ENCODE results near the gene RGS12. TPM values are rescaled to one million over a fixed set of nuclear protein-coding genes. Genes with fewer than 3 reads are reported as not detected.
A peak's percentile ranks its signal among the peaks of the same experiment; 100 is the strongest.

RGS12 gene
- total RNA-seq, 1 donor from 2014 or later, result 10.6 TPM

- Mint-ChIP-seq H3K9me3 (no peaks in the 10 kb centered on the region), H3K4me3 (no peak within 1 kb of the TSS), H3K4me1 (peaks cover 2% of the 10 kb centered on the region), H3K27me3 (no peaks in the 10 kb centered on the region), H3K36me3 (ENCODE audit: low read depth) (peaks cover 9% of the 10 kb centered on the region), H3K27ac (no peak within 1 kb of the TSS)
- intact Hi-C loops (cut with micrococcal nuclease), result no loop called here
- no peak for TF ChIP-seq CTCF (IDR thresholded peaks at IDR 0.05)
- ATAC-seq (ENCODE audit: low read depth) (no peak), DNase-seq (no peak)
- ChIA-PET CTCF (no interaction called here), POLR2A (no interaction called here)
Observed at GRCh38 chr4:3248811-3249661, 43.8 kb upstream of the RGS12 start, which contains the start of gene MSANTD1. Gene MSANTD1 (plus strand): TSS chr4:3249159. CDS start chr4:3249223, 64 bp downstream.

GRCh38 chr4:3249711-3250437 is 42.9 kb upstream of the RGS12 start:
- no peak for ATAC-seq (ENCODE audit: low read depth)
- intact Hi-C loops (cut with micrococcal nuclease), result no loop called here
- ChIA-PET CTCF (no interaction called here), POLR2A (no interaction called here)
- Mint-ChIP-seq H3K9me3 (no peaks in the 10 kb centered on the region), H3K36me3 (ENCODE audit: low read depth) (peaks cover 9% of the 10 kb centered on the region), H3K27me3 (no peaks in the 10 kb centered on the region), H3K27ac (no peak overlapping the region), H3K4me1 (peaks cover 2% of the 10 kb centered on the region), H3K4me3 (no peak overlapping the region)
- TF ChIP-seq CTCF (IDR thresholded peaks at IDR 0.05), result no peak
- DNase-seq, result no peak

- intact Hi-C loops (cut with micrococcal nuclease), result no loop called here
- peaks cover 9% of the 10 kb centered on the region for H3K36me3 Mint-ChIP-seq (ENCODE audit: low read depth)
- H3K4me1 Mint-ChIP-seq, result peaks cover 2% of the 10 kb centered on the region
- no peaks in the 10 kb centered on the region for H3K9me3 Mint-ChIP-seq
- H3K4me3 Mint-ChIP-seq, result no peak overlapping the region
- ChIA-PET CTCF (no interaction called here), POLR2A (no interaction called here)
- H3K27ac Mint-ChIP-seq, result no peak overlapping the region
- TF ChIP-seq CTCF (IDR thresholded peaks at IDR 0.05), result no peak
- DNase-seq, result no peak
- no peaks in the 10 kb centered on the region for H3K27me3 Mint-ChIP-seq
- ATAC-seq (ENCODE audit: low read depth), result no peak
Observed at GRCh38 chr4:3250438-3250955, 42.3 kb upstream of the RGS12 start.

GRCh38 chr4:3250956-3251690 is 41.7 kb upstream of the RGS12 start:
- peaks cover under 1% of the 10 kb centered on the region for H3K4me1 Mint-ChIP-seq
- no peak for TF ChIP-seq CTCF (IDR thresholded peaks at IDR 0.05)
- intact Hi-C loops (cut with micrococcal nuclease), result no loop called here
- peaks cover 10% of the 10 kb centered on the region for H3K36me3 Mint-ChIP-seq (ENCODE audit: low read depth)
- H3K27me3 Mint-ChIP-seq, result no peaks in the 10 kb centered on the region
- DNase-seq (no peak), ATAC-seq (ENCODE audit: low read depth) (peak; percentile 41)
- no peak overlapping the region for H3K27ac Mint-ChIP-seq
- H3K9me3 Mint-ChIP-seq, result no peaks in the 10 kb centered on the region
- ChIA-PET CTCF (no interaction called here), POLR2A (no interaction called here)
- no peak overlapping the region for H3K4me3 Mint-ChIP-seq

Measured in activated B cell treated with CpG ODN at 0.5 μM for 24 hours (primary cell).